GM23248 (cell line): ENCODE results near the gene MYCN.

Experiments used
- EZH2 ChIP-seq: fragments of 200-600 bp; sonication (generic); IDR thresholded peaks from 2 replicates; pipeline ENCODE4 v1.6.1; 2018; ENCODE audit warnings: antibody characterized with exemption, mild to moderate bottlenecking; ENCODE audit not compliant: insufficient read depth, poor library complexity, severe bottlenecking
- EZH2phosphoT487 ChIP-seq: fragments of 200-600 bp; sonication (generic); IDR thresholded peaks from 2 replicates; pipeline ENCODE4 v1.6.1; 2018; ENCODE audit warnings: antibody characterized with exemption, moderate library complexity, mild to moderate bottlenecking, low read depth; ENCODE audit not compliant: insufficient read depth

DNA sequence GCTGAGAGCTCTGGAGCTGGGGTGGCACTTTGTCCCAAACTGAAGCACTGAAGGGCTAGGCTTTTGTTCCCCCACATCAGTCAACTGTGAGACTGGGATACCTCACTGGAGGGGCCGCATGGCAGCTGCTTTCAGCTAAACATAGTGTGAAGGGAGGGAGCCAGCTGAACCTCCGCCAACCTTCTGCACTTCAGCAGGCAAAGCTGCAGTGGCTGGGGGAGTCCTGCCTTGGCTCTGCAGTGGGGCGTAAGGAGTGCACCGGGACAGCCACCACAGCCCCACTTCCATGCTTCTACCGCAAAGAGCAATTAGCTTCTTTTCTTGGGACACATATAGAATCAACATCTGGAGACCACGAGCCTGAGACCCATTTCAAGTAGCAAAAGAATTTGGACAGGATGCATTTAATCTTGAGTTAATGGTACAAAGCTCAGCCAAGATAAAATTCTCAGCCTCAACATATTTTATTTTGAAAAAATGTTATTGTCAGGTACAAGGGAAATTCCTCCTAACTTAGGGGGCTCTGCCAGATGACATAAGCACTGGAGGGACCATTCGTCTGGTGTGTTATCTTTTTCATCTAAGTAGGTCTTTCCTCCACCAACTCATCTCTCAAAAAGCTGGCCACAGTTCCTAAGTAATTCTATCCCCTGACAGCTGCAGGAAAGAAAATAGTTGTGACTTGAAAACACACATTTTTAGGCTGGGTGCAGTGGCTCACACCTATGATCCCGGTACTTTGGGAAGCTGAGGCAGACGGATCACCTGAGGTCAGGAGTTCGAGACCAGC lies 25.6 kb upstream of the MYCN start:
- TF ChIP-seq EZH2 (no peak), EZH2phosphoT487 (no peak)
